Common myeloid progenitor, CD34-positive (primary cell): Measurements from ENCODE around the gene ESCO1.

Source experiments
- CTCF ChIA-PET: fragments of 350-600 bp; sonication (Branson Sonifier 250); formaldehyde crosslinking; loops from one replicate; lab custom pipeline; 2021; ENCODE audit warnings: antibody characterized with exemption; lab: Charles Lee
- POLR2A ChIA-PET: fragments of 350-600 bp; sonication (Branson Sonifier 250); formaldehyde crosslinking; loops from one replicate; lab custom pipeline; 2021; ENCODE audit warnings: antibody characterized with exemption; lab: Charles Lee
- DNase-seq, 3 donors: peaks; one replicate each; pipeline versions ENCODE4 v3.0.0 to v3.0.0-alpha.2; 2013
- H3K27ac ChIP-seq, 2 experiments: 1 replicate in 1 of 2; 2 replicates in 1 of 2; pipeline ENCODE4 v1.7.0; 2013; ENCODE audit warnings: inconsistent platforms in 2 of 2, low read length in 2 of 2, mild to moderate bottlenecking in 2 of 2, low read depth in 1 of 2, moderate library complexity in 1 of 2; ENCODE audit not compliant: severe bottlenecking in 2 of 2, insufficient read depth in 1 of 2, poor library complexity in 1 of 2
- H3K27me3 ChIP-seq, 5 experiments: replicated peaks in 2 of 5; 1 replicate in 3 of 5; 2 replicates in 2 of 5; pipeline versions ENCODE4 v1.6.1 to v1.7.0; 2013; ENCODE audit warnings: low read length in 4 of 5, mild to moderate bottlenecking in 2 of 5, moderate library complexity in 2 of 5, inconsistent platforms in 1 of 5; ENCODE audit not compliant: insufficient read depth in 5 of 5, control insufficient read depth in 4 of 5
- H3K36me3 ChIP-seq, 4 experiments: 1 replicate in 2 of 4; 2 replicates in 2 of 4; pipeline versions ENCODE4 v1.6.1 to v1.7.0; 2013; ENCODE audit warnings: low read length in 3 of 4, control low read depth in 1 of 4, mild to moderate bottlenecking in 1 of 4; ENCODE audit not compliant: control insufficient read depth in 4 of 4, insufficient read depth in 4 of 4
- H3K4me1 ChIP-seq, 4 experiments: 1 replicate in 3 of 4; 2 replicates in 1 of 4; pipeline versions ENCODE4 v1.6.1 to v1.7.1; 2013; ENCODE audit warnings: low read length in 3 of 4, mild to moderate bottlenecking in 3 of 4, control low read depth in 1 of 4, inconsistent platforms in 1 of 4, moderate library complexity in 1 of 4; ENCODE audit not compliant: control insufficient read depth in 4 of 4, insufficient read depth in 4 of 4; ENCODE audit errors: control extremely low read depth in 1 of 4
- H3K4me3 ChIP-seq, 7 experiments: 1 replicate in 4 of 7; 2 replicates in 3 of 7; pipeline versions ENCODE4 v1.5.1 to v1.7.0; 2013; ENCODE audit warnings: mild to moderate bottlenecking in 7 of 7, low read length in 6 of 7, moderate library complexity in 6 of 7, inconsistent platforms in 2 of 7, low read depth in 2 of 7, control low read depth in 1 of 7; ENCODE audit not compliant: insufficient read depth in 4 of 7, control insufficient read depth in 1 of 7; ENCODE audit errors: extremely low read depth in 1 of 7
- H3K9me3 ChIP-seq, 5 experiments: 1 replicate in 4 of 5; 2 replicates in 1 of 5; pipeline versions ENCODE4 v1.6.1 to v1.7.1; 2013; ENCODE audit warnings: low read length in 4 of 5, mild to moderate bottlenecking in 2 of 5, inconsistent platforms in 1 of 5, low read depth in 1 of 5, moderate library complexity in 1 of 5; ENCODE audit not compliant: control insufficient read depth in 4 of 5, insufficient read depth in 2 of 5; ENCODE audit errors: control extremely low read depth in 1 of 5
- WGBS: methylation state at CpG from one replicate; pipeline ENCODE4 v1.1.5; 2013; ENCODE audit not compliant: insufficient coverage; 5-methylcytosine and 5-hydroxymethylcytosine counted together

Gene ESCO1

DNA sequence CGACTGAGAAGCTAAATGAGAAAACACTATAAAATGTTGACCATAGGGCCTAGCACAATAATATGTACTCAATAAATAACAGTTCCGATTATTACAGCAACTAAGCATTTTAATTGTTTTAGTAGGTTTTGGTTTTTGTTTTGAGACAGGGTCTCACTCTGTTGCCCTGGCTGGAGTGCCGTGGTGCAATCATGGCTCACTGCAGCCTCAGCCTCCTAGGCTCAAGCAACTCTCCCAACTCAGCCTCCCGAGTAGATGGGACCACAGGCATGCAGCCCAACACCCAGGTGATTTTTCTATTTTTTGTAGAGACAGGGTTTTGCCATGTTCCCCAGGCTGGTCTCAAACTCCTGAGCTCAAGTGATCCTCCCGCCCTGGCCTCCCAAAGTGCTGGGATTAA lies 54.1 kb downstream of the ESCO1 start:
- Histone ChIP-seq H3K9me3 (no peaks in the 10 kb centered on the region), H3K4me3 (no peak overlapping the region), H3K4me1 (no peaks in the 10 kb centered on the region), H3K27me3 (no peaks in the 10 kb centered on the region), H3K36me3 (peaks cover 7 to 32% (median 17%) of the 10 kb centered on the region in 4 experiments), H3K27ac (no peak overlapping the region)
- POLR2A ChIA-PET, result no interaction called here
- DNase-seq, result no peak
- WGBS, result 100% methylated on average over 1 of the region's 5 CpGs
- CTCF ChIA-PET, result no interaction called here

DNA sequence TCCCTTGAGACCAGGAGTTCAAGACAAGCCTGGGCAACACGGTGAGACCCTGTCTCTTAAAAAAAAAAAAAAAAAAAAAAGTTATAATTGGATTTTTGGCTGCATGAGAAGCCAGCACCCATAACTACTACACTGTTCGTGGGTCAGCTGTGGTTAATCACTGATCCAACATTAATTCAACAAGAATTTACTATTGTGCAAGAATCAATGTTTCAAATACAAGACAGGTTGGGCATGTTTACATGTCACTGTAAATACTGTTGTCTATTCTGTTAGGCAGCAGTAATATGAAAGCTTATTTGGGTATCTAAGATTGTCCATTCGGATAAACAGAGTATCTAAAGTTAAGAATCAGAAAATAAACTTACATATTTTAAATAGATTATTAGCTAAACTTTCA lies 62.3 kb downstream of the ESCO1 start:
- H3K27ac ChIP-seq, result no peak overlapping the region
- no CpG with 5 or more reads among the region's 3 CpGs for WGBS
- ChIA-PET POLR2A (no interaction called here), CTCF (no interaction called here)
- no peaks in the 10 kb centered on the region for H3K27me3 ChIP-seq
- no peak for DNase-seq
- peaks cover 15 to 50% (median 25%) of the 10 kb centered on the region in 4 experiments for H3K36me3 ChIP-seq
- no peaks in the 10 kb centered on the region for H3K9me3 ChIP-seq
- no peaks in the 10 kb centered on the region for H3K4me1 ChIP-seq
- H3K4me3 ChIP-seq, result no peak overlapping the region

- no peak overlapping the region for H3K4me3 ChIP-seq
- H3K4me1 ChIP-seq, result no peaks in the 10 kb centered on the region
- no CpG with 5 or more reads among the region's 1 CpG for WGBS
- ChIA-PET POLR2A (no interaction called here), CTCF (no interaction called here)
- peaks cover 20 to 64% (median 37%) of the 10 kb centered on the region in 4 experiments for H3K36me3 ChIP-seq
- no peaks in the 10 kb centered on the region for H3K27me3 ChIP-seq
- no peak for DNase-seq
- no peak overlapping the region for H3K27ac ChIP-seq
- no peaks in the 10 kb centered on the region for H3K9me3 ChIP-seq
These were observed 66.2 kb downstream of the ESCO1 start for GRCh38 chr18:21534327-21534726.

GRCh38 chr18:21526463-21526862 lies 74.0 kb downstream of the ESCO1 start:
- peaks cover 5 to 50% (median 31%) of the 10 kb centered on the region in 4 experiments for H3K36me3 ChIP-seq
- POLR2A ChIA-PET, result no interaction called here
- no peaks in the 10 kb centered on the region for H3K27me3 ChIP-seq
- H3K4me3 ChIP-seq, result no peak overlapping the region
- H3K4me1 ChIP-seq, result no peaks in the 10 kb centered on the region
- 100% methylated on average over 1 of the region's 2 CpGs for WGBS
- no peak overlapping the region for H3K27ac ChIP-seq
- CTCF ChIA-PET, result interaction anchor here (0.6 kb wide), 1 partner anchor 9 kb away, joined by 3 read pairs; no protein-coding TSS in a partner anchor
- no peak for DNase-seq
- no peaks in the 10 kb centered on the region for H3K9me3 ChIP-seq

DNA sequence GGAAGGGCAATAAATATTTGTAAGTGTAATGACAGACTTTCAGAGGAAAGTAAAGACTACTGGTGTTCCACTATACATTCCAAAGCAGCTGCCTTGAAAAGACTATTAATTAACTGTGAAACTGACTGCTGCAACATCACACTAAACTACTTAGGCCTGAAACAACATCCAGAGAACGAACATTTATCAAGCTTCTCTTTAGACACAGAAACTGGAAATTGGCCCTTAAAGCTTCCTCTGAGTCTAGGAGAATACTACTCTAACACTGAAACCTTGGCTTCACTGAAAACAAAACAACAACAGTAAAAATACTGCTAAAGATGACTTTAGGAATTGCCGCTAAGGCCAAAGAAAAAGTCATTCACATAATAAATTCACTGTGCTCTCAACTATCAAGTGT lies 74.6 kb downstream of the ESCO1 start:
- Histone ChIP-seq H3K36me3 (peaks cover 5 to 45% (median 27%) of the 10 kb centered on the region in 4 experiments), H3K4me3 (no peak overlapping the region), H3K4me1 (no peaks in the 10 kb centered on the region), H3K27ac (no peak overlapping the region), H3K9me3 (no peaks in the 10 kb centered on the region), H3K27me3 (no peaks in the 10 kb centered on the region)
- POLR2A ChIA-PET, result no interaction called here
- DNase-seq, result no peak
- CTCF ChIA-PET, result no interaction called here
- 100% methylated on average over 1 of the region's 2 CpGs for WGBS

- Histone ChIP-seq H3K36me3 (peaks cover 5 to 31% (median 20%) of the 10 kb centered on the region in 4 experiments), H3K27me3 (no peaks in the 10 kb centered on the region), H3K4me3 (no peak overlapping the region), H3K4me1 (no peaks in the 10 kb centered on the region), H3K27ac (no peak overlapping the region), H3K9me3 (no peaks in the 10 kb centered on the region)
- no peak for DNase-seq
- ChIA-PET POLR2A (no interaction called here), CTCF (no interaction called here)
- WGBS, result 100% methylated on average over 6 of the region's 6 CpGs
These were observed 78.0 kb downstream of the ESCO1 start for GRCh38 chr18:21522530-21522929.

DNA sequence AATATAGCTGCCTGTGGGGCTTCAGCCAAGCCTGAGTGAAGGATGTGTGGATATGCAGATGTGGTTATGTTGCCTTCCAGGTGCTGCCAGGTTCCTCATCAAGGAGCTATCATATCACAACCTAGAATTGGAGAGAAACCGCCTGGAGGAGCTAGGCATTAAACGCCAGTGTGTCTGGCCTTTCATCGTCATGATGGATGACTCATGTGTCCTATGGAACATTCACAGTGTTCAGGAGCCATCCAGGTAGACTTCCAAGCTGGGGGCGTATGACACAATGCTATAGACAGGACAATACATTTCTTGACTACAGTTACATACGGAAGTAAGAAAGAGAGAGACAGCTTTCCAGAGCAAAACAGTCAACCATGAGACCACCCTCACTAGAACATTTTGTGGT lies 86.8 kb downstream of the ESCO1 start:
- ChIA-PET POLR2A (no interaction called here), CTCF (no interaction called here)
- Histone ChIP-seq H3K9me3 (no peaks in the 10 kb centered on the region), H3K27ac (no peak overlapping the region), H3K4me1 (no peaks in the 10 kb centered on the region), H3K36me3 (peaks cover 0 to 7% (median 3%) of the 10 kb centered on the region in 4 experiments), H3K27me3 (no peaks in the 10 kb centered on the region), H3K4me3 (no peak overlapping the region)
- DNase-seq, result no peak
- whole genome bisulfite sequencing, result 93% methylated on average over 4 of the region's 5 CpGs
